ENCODE results near the gene ORAI3. TPM values are rescaled to one million over a fixed set of nuclear protein-coding genes. Genes with fewer than 3 reads are reported as not detected.

ORAI3 gene
- total and polyA plus RNA-seq, 2 of the 13 experiments (the other 11 are each of a cell fraction or from before 2014, with no cell fraction given): 11.4 to 32.0 TPM

DNA sequence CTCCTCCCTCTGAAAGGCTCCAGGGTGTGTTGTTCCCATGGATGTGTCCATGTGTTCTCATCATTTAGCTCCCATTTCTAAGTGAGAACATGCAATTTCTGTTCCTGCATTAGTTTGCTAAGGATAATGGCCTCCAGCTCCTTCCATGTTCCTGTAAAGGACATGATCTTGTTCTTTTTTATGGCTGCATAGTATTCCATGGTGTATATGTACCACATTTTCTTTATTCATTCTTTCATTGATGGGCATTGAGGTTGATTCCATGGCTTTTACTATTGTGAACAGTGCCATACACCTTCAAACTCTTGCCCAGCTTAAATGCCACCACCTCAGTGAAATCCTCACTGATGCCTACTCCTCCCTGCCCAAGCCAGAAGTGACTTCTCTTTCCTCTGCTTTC is 4.5 kb upstream of the ORAI3 start:
- TF ChIP-seq ZSCAN22 (CRISPR knock-in tag; IDR thresholded peaks at IDR 0.05): no peak
- TF ChIP-seq, protein P1, sequence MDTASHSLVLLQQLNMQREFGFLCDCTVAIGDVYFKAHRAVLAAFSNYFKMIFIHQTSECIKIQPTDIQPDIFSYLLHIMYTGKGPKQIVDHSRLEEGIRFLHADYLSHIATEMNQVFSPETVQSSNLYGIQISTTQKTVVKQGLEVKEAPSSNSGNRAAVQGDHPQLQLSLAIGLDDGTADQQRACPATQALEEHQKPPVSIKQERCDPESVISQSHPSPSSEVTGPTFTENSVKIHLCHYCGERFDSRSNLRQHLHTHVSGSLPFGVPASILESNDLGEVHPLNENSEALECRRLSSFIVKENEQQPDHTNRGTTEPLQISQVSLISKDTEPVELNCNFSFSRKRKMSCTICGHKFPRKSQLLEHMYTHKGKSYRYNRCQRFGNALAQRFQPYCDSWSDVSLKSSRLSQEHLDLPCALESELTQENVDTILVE (CRISPR knock-in tag; IDR thresholded peaks at IDR 0.05): no peak
- no peak for TF ChIP-seq CEBPB (IDR thresholded peaks at IDR 0.05; ENCODE audit: borderline replicate concordance, low read depth, low read length)
- TF ChIP-seq ATRX (CRISPR knock-in tag; IDR thresholded peaks at IDR 0.05; ENCODE audit: borderline replicate concordance): no peak
- TF ChIP-seq ZFP90 (CRISPR knock-in tag; IDR thresholded peaks at IDR 0.05; ENCODE audit: borderline replicate concordance): no peak
- TF ChIP-seq ZSCAN20 (CRISPR knock-in tag; IDR thresholded peaks at IDR 0.05; ENCODE audit: borderline replicate concordance): no peak
- TF ChIP-seq MTA1 (CRISPR knock-in tag; IDR thresholded peaks at IDR 0.05; ENCODE audit: borderline replicate concordance): no peak
- no peak for TF ChIP-seq SRY (CRISPR knock-in tag; IDR thresholded peaks at IDR 0.05)
- no peak for TF ChIP-seq RORA (CRISPR knock-in tag; IDR thresholded peaks at IDR 0.05)
- TF ChIP-seq SMC3 (IDR thresholded peaks at IDR 0.05; ENCODE audit: low read length): no peak
- no peak for TF ChIP-seq ZNF777 (CRISPR knock-in tag; IDR thresholded peaks at IDR 0.05)
- TF ChIP-seq ZNF75D (CRISPR knock-in tag; IDR thresholded peaks at IDR 0.05; ENCODE audit: borderline replicate concordance): no peak
- no peak for TF ChIP-seq ZC3H13 (CRISPR knock-in tag; IDR thresholded peaks at IDR 0.05)
- no peak for TF ChIP-seq EEA1 (CRISPR knock-in tag; IDR thresholded peaks at IDR 0.05; ENCODE audit: borderline replicate concordance)
- TF ChIP-seq RAD21 (CRISPR knock-in tag; IDR thresholded peaks at IDR 0.05): no peak
- TF ChIP-seq ARNT2 (CRISPR knock-in tag; IDR thresholded peaks at IDR 0.05; ENCODE audit: low read depth): no peak
- TF ChIP-seq ARID2 (CRISPR knock-in tag; IDR thresholded peaks at IDR 0.05; ENCODE audit: borderline replicate concordance): no peak
- no peak for TF ChIP-seq TEAD3 (CRISPR knock-in tag; optimal IDR thresholded peaks at IDR 0.05; ENCODE audit: borderline replicate concordance)
- TF ChIP-seq WIZ (CRISPR knock-in tag; IDR thresholded peaks at IDR 0.05): no peak
- Histone ChIP-seq H3K27ac (ENCODE audit: extremely low read length, insufficient read depth, low read length) (no peak overlapping the region), H3K27me3 (ENCODE audit: control insufficient read depth in 1 of 2, insufficient read depth in 2 of 2, low read length in 2 of 2) (no peaks in the 10 kb centered on the region), H3K4me1 (ENCODE audit: insufficient read depth, low read length) (peaks cover 17% of the 10 kb centered on the region), H3K9ac (ENCODE audit: insufficient read depth, low read depth, low read length) (no peak overlapping the region), H3K4me2 (ENCODE audit: low read depth, low read length) (no peak overlapping the region), H4K20me1 (ENCODE audit: insufficient read depth, low read length) (no peaks in the 10 kb centered on the region), H2AFZ (ENCODE audit: low read length) (no peak overlapping the region), H3K4me3 (replicated peaks in 1 of 3; ENCODE audit: insufficient read depth in 1 of 3, low read depth in 2 of 3, low read length in 3 of 3) (no peak overlapping the region), H3K9me3 (ENCODE audit: low read length) (no peaks in the 10 kb centered on the region), H3K79me2 (ENCODE audit: insufficient read depth, low read length) (no peaks in the 10 kb centered on the region), H3K36me3 (replicated peaks in 1 of 2; ENCODE audit: control insufficient read depth in 1 of 2, insufficient read depth in 2 of 2, low read length in 2 of 2) (peaks cover 10 to 22% of the 10 kb centered on the region in 2 experiments; a peak in 4 of 5 replicates)
- ChIA-PET CTCF (ENCODE audit: low intra/inter-chr PET ratio, low total read pairs) (no interaction called here), POLR2A (no interaction called here)
- FAIRE-seq (no peak), DNase-seq (ENCODE audit: low spot score) (no peak), ATAC-seq (no peak)
- BruUV-seq (replicated peaks): no TSS peak
- intact Hi-C loops (cut with micrococcal nuclease; ENCODE audit: unreplicated experiment) (no loop called here), in situ Hi-C loops (cut with HindIII; ENCODE audit: extremely low pct_ligation_motif_present, low pct_unique_long_range_greater_than_20kb) (no loop called here)
